ENCODE measurements around the gene UBE2G2.

The UBE2G2 gene

DNA sequence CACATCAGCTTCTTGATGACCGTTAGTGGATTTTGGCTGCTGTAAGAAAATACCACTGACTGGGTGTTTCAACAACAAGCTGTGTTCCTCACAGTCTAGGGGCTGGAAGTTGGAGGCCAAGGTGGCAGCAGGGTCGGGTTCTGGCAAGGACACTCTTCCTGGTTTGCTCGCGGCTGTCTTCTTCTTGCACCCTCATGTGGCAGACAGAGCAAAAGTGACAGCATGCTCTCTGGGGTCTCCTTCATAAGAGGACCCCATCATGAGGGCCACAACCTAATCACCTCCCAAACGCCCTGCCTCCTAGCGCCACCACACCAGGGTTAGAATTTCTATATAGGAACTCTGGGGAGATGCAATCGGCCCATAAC is 71.6 kb downstream of the UBE2G2 start:
- no peak for DNase-seq (ENCODE audit: low read depth in 1 of 2, low spot score in 1 of 2)

DNA sequence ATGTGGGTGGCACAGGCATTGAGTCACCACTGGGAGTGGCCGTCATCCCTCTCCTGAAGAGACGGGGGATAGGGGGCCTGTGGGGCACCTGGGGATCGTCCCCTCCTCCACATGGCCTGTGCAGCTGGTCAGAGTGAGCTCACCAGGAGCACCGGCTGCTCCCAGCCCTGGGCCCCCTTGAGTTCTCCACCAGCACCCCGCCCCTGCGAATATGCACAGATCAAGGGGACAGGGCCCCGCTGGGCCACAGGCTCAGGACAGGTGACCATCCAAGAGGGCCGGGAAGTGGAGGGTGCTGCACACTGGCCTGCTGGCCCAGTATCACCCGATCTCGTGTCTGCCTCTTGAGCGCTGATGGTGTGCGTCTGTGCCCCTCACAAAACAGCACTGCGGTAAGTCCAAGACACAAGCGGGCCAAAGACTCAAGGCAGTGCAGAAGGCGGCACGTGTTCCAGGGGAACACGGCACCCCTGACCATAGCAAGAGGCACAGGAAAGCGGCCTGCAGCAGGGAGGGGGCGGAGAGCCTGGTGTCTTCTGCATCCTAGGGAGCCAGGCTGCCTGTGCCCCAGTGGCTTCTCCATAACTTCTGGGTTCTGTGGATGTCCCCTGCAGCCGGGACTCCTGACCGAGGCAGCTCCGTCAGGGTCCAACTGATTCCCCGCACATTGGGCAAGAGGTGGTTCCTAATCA is 72.1 kb downstream of the UBE2G2 start:
- no peak for DNase-seq (ENCODE audit: low read depth in 1 of 2, low spot score in 1 of 2)

DNA sequence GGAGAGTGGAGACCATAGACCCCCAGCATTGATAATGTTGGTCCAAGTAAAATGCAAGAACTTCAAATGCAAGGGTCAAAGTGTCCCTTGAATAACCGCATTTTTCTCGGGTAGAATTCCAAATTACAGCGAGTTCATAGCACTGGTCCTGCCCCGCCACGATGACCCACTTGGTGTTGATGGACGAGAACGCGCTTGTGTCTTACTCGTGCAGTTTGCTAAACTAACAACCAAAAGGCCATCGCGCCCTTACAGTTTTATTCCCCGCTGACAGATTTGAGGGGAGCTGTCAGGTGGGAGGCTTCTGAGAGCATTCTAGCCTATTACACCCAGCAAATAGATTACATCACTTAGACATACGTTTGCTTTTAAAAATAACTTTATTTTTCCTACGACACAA is 72.9 kb downstream of the UBE2G2 start:
- DNase-seq (ENCODE audit: low read depth in 1 of 2, low spot score in 1 of 2), result no peak

DNA sequence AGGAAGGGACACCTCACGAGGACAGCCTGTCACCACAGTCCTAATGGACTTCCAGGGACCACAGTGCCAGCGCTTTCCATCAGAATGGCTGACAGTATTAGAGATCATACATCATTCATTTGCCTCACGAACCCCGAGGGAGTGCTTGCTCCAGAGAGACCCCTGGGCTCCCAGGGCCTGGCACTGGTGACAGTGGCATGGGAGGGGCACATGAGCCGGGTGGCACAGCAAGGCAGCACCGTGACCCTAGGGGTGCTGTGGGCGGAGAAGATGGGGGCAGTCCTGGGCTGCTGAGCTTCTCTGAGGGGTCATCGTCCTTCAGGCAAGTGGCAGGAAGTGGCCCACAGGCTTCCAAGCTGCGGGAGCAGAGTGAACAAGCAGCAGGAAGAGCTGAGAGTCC is 73.9 kb downstream of the UBE2G2 start:
- no peak for DNase-seq (ENCODE audit: low read depth in 1 of 2, low spot score in 1 of 2)

DNA sequence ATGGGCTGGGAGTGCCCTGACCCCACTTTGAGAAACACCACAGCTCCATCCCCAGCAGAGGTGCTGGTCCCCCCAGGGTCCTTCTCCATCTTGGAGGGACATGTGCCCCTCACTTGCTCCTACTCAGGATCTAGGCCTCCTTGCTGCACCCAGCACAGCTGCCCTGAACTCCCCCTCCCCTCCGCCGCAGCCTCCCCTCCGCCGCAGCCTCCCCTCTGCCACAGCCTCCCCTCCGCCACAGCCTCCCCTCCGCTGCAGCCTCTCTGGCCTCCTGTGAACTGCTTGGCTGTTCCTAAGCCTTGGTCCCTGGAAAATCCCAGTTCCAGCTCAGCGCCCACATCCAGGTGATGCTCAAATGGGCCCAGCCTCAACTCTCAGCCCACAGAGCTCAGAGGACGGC is 74.3 kb downstream of the UBE2G2 start:
- no peak for DNase-seq (ENCODE audit: low read depth in 1 of 2, low spot score in 1 of 2)

DNA sequence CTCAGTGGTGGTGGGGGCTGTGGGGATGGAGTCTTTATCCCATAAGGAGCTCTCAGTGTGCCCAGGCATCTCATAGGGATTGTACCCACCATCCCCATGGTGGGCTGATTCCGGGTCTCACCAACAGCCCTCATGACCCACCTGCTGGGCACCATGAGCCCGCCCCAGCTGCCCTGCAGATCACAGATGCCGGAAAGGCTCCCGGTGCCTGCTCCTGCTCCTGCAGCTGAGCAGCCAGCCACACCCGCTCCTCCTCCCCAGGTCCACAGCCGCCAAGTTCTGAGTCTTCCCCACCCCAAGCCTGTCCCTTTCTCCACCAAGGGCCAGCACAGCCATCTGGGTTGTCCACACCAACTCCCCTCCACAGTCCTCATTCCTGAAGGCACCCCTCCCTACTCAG is 74.8 kb downstream of the UBE2G2 start:
- DNase-seq (ENCODE audit: low read depth in 1 of 2, low spot score in 1 of 2), result no peak

DNA sequence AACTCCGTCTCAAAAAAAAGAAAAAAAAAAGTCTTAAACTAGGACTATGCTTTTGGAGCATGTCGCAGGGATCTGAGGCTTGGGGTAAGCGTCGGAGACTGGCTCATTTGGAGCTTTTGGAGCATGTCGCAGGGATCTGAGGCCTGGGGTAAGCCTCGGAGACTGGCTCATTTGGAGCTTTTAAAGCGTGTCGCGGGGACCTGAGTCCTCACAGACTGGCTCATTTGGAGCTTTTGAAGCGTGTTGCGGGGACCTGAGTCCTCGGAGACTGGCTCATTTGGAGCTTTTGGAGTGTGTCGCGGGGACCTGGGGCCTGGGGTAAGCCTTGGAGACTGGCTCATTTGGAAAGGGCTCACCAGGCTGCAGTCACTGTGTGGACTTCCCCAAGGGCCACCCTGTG is 76.7 kb downstream of the UBE2G2 start:
- no peak for DNase-seq (ENCODE audit: low read depth in 1 of 2, low spot score in 1 of 2)

DNA sequence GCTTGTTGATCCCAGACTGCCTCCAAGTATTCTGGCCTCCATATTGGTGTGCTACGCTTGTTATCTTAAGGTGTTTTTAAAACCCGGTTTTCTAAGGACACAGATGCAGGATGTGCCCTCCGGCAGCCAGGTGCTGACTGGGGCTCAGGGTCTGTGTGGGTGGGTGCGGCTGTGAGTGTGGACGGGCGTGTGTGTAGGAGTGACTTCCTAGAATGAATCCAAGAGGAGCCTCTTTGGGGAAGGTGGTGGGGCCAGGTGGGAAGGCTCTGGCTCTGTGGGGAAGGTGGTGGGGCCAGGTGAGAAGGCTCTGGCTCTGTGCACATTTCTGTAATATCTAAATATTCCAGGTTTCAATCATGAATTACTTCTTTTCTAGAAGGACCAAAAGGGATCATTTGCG is 77.4 kb downstream of the UBE2G2 start:
- no peak for DNase-seq (ENCODE audit: low read depth in 1 of 2, low spot score in 1 of 2)

DNA sequence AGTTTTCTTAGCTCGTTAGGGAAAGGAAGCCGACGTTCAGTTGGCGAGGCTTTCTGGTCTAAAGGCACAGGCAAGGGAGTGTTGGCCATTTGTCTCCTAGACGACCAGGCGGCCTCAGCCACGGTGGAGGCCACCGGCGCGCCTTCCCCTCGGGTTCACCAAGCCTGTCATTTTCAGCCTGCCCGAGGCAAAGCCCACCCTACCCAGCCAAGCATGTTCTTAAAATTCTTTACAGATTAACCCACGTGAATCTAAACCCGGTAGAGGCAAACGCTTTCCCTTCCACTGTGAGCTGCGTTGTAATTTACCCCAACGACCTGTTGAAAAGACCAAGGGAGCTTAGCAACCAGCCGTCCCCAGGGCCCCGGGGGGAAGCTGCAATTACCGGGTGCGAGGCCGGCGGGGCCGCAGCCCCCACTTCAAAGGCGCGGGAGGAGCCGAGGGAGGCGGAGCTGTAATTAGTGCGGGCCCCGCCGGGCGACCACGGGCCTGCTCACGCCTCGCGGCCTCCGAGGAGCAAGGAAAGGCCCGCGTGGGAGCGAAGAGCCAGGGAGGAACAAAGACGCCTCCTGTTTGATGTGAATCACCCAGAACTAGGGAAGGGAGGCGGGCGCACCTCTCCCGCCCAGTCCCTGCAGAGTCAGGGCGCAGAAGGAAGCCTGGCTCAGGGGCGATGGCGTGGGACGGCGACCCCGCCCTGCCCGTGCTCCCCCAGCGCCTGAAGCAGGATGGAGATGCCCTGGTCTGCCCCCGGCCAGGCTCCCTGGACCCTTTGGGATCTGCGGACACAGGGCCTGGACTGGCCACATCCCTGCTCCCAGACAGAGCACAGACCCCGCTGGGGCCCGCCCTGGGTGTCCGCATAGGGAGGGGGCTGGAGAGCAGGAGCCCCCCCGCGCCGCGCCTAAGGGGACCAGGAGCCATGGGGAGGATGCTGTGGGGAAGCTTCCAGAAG is 78.2 kb downstream of the UBE2G2 start:
- DNase-seq (ENCODE audit: low read depth in 1 of 2, low spot score in 1 of 2), result no peak

DNA sequence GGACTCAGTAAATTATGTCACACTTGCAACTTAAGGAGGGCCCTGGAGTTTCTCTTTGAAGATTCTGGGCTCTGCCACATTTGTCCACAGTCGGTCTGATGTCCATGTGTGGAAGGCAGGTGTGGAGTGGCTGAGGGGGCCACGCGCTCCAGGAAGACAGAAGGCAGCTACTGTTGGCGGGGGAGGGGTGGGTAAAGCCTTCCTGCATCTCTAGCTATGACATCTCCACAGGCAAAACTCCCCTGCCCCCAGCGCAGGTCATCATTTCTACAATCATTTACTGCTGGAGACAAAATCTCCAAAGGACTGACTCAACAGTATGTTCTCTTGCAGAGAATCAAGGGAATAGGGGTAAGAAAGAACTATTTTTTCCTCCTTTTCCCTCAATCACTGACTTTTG is 78.9 kb downstream of the UBE2G2 start:
- no peak for DNase-seq (ENCODE audit: low read depth in 1 of 2, low spot score in 1 of 2)

DNA sequence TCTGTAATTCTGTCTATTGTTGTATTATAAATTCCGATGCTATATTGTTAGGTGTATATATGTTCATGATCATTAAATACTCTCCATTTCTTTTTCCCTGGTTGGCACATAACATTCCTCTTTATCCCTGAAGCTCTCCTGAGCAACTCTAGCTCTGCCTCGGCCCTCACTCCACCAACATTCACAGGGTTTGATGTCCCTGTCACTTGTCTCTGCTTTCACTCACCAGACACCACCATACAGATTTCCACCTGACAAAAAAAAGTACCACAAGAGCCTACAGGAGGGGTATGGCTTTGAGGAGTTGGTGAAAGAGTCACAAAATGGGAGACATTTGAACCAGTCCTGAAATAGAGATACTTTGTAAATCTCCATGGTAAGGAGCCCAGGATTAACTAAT is 81.5 kb downstream of the UBE2G2 start:
- no peak for DNase-seq (ENCODE audit: low read depth in 1 of 2, low spot score in 1 of 2)

Data from activated CD4-positive, alpha-beta T cell treated with anti-CD3 and anti-CD28 coated beads, Interleukin-2, amount 50 U/mL, for 24 hours (primary cell).